Endothelial cell of umbilical vein (primary cell): ENCODE results near the gene TEX29. TPM values are rescaled to one million over a fixed set of nuclear protein-coding genes. Genes with fewer than 3 reads are reported as not detected.

Source experiments
- BruUV-seq: library from RNA; stranded (reverse); fragments of 400-500 nt; replicated peaks from 2 replicates; lab custom pipeline; 2021; lab: Mats Ljungman, UMichigan
- CTCF ChIA-PET: fragments of 300-600, 350-600 bp; sonication (Branson Sonifier 250); formaldehyde crosslinking; loops from one replicate; lab custom pipeline; 2021; ENCODE audit warnings: antibody characterized with exemption, inconsistent platforms; lab: Charles Lee
- POLR2A ChIA-PET: fragments of 300-600, 350-600 bp; sonication (Branson Sonifier 250); formaldehyde crosslinking; loops from one replicate; lab custom pipeline; 2021; ENCODE audit warnings: antibody characterized with exemption, inconsistent platforms; lab: Charles Lee
- DNase-seq: peaks from one replicate; pipeline ENCODE4 v3.0.0-alpha.2; 2011; ENCODE audit warnings: low read depth, low spot score
- FAIRE-seq: peaks from 2 replicates; lab custom pipeline; 2011; peaks lifted over from hg19 to GRCh38; lab: Jason Lieb, UNC
- H2AFZ ChIP-seq: 2 replicates; pipeline ENCODE4 v1.6.0; 2012; ENCODE audit warnings: low read depth, low read length, control low read depth, inconsistent platforms
- H3K27ac ChIP-seq: 2 replicates; pipeline ENCODE4 v1.5.1; 2011; ENCODE audit warnings: low read depth, mild to moderate bottlenecking, control low read depth, low read length, moderate library complexity; ENCODE audit not compliant: insufficient read depth
- H3K27me3 ChIP-seq, 2 experiments: 2 replicates each; pipeline versions ENCODE4 v1.6.0 to v1.6.1; 2011; ENCODE audit warnings: low read length in 2 of 2, mixed read lengths in 1 of 2; ENCODE audit not compliant: control insufficient read depth in 2 of 2, insufficient read depth in 2 of 2
- H3K36me3 ChIP-seq, 2 experiments: 2 replicates in 1 of 2; 3 replicates in 1 of 2; pipeline ENCODE4 v1.5.1; 2011; ENCODE audit warnings: low read length in 2 of 2, mild to moderate bottlenecking in 1 of 2, moderate library complexity in 1 of 2; ENCODE audit not compliant: control insufficient read depth in 2 of 2, insufficient read depth in 2 of 2; ENCODE audit errors: extremely low read depth in 1 of 2
- H3K4me1 ChIP-seq: 3 replicates; pipeline ENCODE4 v1.5.1; 2011; ENCODE audit warnings: mild to moderate bottlenecking, low read length; ENCODE audit not compliant: control insufficient read depth, insufficient read depth; ENCODE audit errors: extremely low read depth
- H3K4me2 ChIP-seq: 2 replicates; pipeline ENCODE4 v1.6.1; 2011; ENCODE audit warnings: low read length, control low read depth, mixed read lengths; ENCODE audit not compliant: insufficient read depth
- H3K4me3 ChIP-seq, 3 experiments: fragments of 200-600 bp in 1 of 3; sonication (generic), shearing (Covaris generic) in 1 of 3; replicated peaks in 1 of 3; 2 replicates each; pipeline ENCODE4 v1.5.1; 2011 to 2016; ENCODE audit warnings: control low read depth in 3 of 3, low read length in 3 of 3, mild to moderate bottlenecking in 2 of 3, inconsistent platforms in 1 of 3, low read depth in 1 of 3, moderate library complexity in 1 of 3; ENCODE audit not compliant: insufficient read depth in 1 of 3
- H3K79me2 ChIP-seq: 2 replicates; pipeline ENCODE4 v1.6.0; 2012; ENCODE audit warnings: low read length, inconsistent platforms; ENCODE audit not compliant: control insufficient read depth, insufficient read depth
- H3K9ac ChIP-seq: replicated peaks from 2 replicates; pipeline ENCODE3; 2011; ENCODE audit warnings: low read length, control low read depth; ENCODE audit not compliant: insufficient read depth; ENCODE audit errors: extremely low read depth
- H3K9me1 ChIP-seq: replicated peaks from 3 replicates; pipeline ENCODE4 v1.6.0; 2011; ENCODE audit warnings: mild to moderate bottlenecking, low read length; ENCODE audit not compliant: control insufficient read depth, insufficient read depth; ENCODE audit errors: extremely low read depth
- H3K9me3 ChIP-seq: replicated peaks from 2 replicates; pipeline ENCODE4 v1.5.1; 2012; ENCODE audit warnings: low read length, inconsistent platforms; ENCODE audit not compliant: control insufficient read depth, insufficient read depth
- H4K20me1 ChIP-seq: replicated peaks from 2 replicates; pipeline ENCODE3; 2011; ENCODE audit warnings: mild to moderate bottlenecking, low read length; ENCODE audit not compliant: control insufficient read depth, insufficient read depth; ENCODE audit errors: extremely low read depth
- CTCF ChIP-seq, 2 donors: IDR thresholded peaks; 1 replicate in 1 of 2; 2 replicates in 1 of 2; pipeline ENCODE4 v1.5.1; 2011; ENCODE audit warnings: low read length in 2 of 2, mild to moderate bottlenecking in 2 of 2, moderate library complexity in 2 of 2, control low read depth in 1 of 2, inconsistent platforms in 1 of 2, low read depth in 1 of 2; ENCODE audit not compliant: insufficient read depth in 1 of 2; ENCODE audit errors: extremely low read depth in 1 of 2
- EZH2 ChIP-seq: IDR thresholded peaks from 2 replicates; pipeline ENCODE4 v1.6.1; 2012; ENCODE audit warnings: borderline replicate concordance, low read depth, mild to moderate bottlenecking, moderate library complexity, low read length, inconsistent platforms; ENCODE audit not compliant: severe bottlenecking
- FOS ChIP-seq: IDR thresholded peaks from 2 replicates; pipeline ENCODE4 v1.6.1; 2011; ENCODE audit warnings: mild to moderate bottlenecking, low read length, moderate library complexity, borderline replicate concordance; ENCODE audit not compliant: insufficient read depth
- GATA2 ChIP-seq: IDR thresholded peaks from 2 replicates; pipeline ENCODE4 v1.7.0; 2011; ENCODE audit warnings: low read depth, mild to moderate bottlenecking, moderate library complexity, mixed read lengths, low read length; ENCODE audit not compliant: insufficient read length, insufficient read depth
- MAX ChIP-seq: IDR thresholded peaks from 2 replicates; pipeline ENCODE4 v1.6.1; 2011; ENCODE audit not compliant: insufficient read depth, insufficient read length
- MYC ChIP-seq: IDR thresholded peaks from one replicate; pipeline ENCODE4 v1.6.1; 2011; ENCODE audit warnings: mild to moderate bottlenecking, low read depth, low read length
- POLR2A ChIP-seq: IDR thresholded peaks from 2 replicates; pipeline ENCODE4 v1.6.1; 2012; ENCODE audit warnings: low read depth, mild to moderate bottlenecking, control low read depth, low read length
- POLR2AphosphoS5 ChIP-seq: IDR thresholded peaks from 2 replicates; pipeline ENCODE4 v1.6.1; 2012; ENCODE audit warnings: low read depth, mild to moderate bottlenecking, control low read depth, low read length, moderate library complexity; ENCODE audit not compliant: insufficient read depth
- dilution Hi-C: fragments of 300-500 bp; cut with MboI; formaldehyde crosslinking; loops from one replicate; pipeline ENCODE4 v1.15.0; 2019; ENCODE audit warnings: low sequenced_read_pairs; ENCODE audit not compliant: extremely low pct_ligation_motif_present
- intact Hi-C: fragments of 100-400 bp; cut with micrococcal nuclease; formaldehyde crosslinking; loops from one replicate; pipeline ENCODE4 v1.10.0; 2022
- polyA plus RNA-seq, 4 experiments: library from polyadenylated mRNA; depleted of rRNA in 3 of 4; stranded (reverse) in 3 of 4; unstranded in 1 of 4; fragments of >200 nt; gene quantifications; 2 replicates each; pipeline versions ENCODE4 v1.2.1 to v1.2.3, GENCODE V29; 2011 to 2012; ENCODE audit warnings: missing spikeins in 1 of 4
- total RNA-seq: library from RNA; stranded (reverse); gene quantifications from 2 replicates; pipeline ENCODE4 v1.2.3, GENCODE V29; 2021

TEX29 gene
- total and polyA plus RNA-seq, 2 donors (not counting 3 experiments of a cell fraction or from before 2014, with no cell fraction given): 0.44 TPM; not detected in 1

- intact Hi-C loops: no loop called here
- dilution Hi-C loops: no loop called here
- H3K4me2 ChIP-seq: no peak overlapping the region
- H3K79me2 ChIP-seq: no peaks in the 10 kb centered on the region
- no peak overlapping the region for H2AFZ ChIP-seq
- H4K20me1 ChIP-seq: peaks cover 5% of the 10 kb centered on the region
- H3K27ac ChIP-seq: no peak overlapping the region
- POLR2A ChIA-PET: no interaction called here
- FAIRE-seq: no peak
- peaks cover 4% of the 10 kb centered on the region for H3K4me1 ChIP-seq
- TF ChIP-seq CTCF (IDR thresholded peaks at IDR 0.05; ENCODE audit: extremely low read depth in 1 of 2, insufficient read depth in 1 of 2, low read depth in 1 of 2, low read length in 2 of 2): no peak
- TF ChIP-seq POLR2AphosphoS5: no peak
- TF ChIP-seq GATA2: no peak
- H3K9ac ChIP-seq: no peak overlapping the region
- DNase-seq: no peak
- H3K36me3 ChIP-seq: peaks cover 0 to 3% of the 10 kb centered on the region in 2 experiments
- H3K9me3 ChIP-seq: no peaks in the 10 kb centered on the region
- no TSS peak for BruUV-seq
- CTCF ChIA-PET: no interaction called here
- no peaks in the 10 kb centered on the region for H3K9me1 ChIP-seq
- no peak overlapping the region for H3K4me3 ChIP-seq
- no peaks in the 10 kb centered on the region for H3K27me3 ChIP-seq
Observed at GRCh38 chr13:111315347-111315995, 5.0 kb upstream of the TEX29 start.

DNA sequence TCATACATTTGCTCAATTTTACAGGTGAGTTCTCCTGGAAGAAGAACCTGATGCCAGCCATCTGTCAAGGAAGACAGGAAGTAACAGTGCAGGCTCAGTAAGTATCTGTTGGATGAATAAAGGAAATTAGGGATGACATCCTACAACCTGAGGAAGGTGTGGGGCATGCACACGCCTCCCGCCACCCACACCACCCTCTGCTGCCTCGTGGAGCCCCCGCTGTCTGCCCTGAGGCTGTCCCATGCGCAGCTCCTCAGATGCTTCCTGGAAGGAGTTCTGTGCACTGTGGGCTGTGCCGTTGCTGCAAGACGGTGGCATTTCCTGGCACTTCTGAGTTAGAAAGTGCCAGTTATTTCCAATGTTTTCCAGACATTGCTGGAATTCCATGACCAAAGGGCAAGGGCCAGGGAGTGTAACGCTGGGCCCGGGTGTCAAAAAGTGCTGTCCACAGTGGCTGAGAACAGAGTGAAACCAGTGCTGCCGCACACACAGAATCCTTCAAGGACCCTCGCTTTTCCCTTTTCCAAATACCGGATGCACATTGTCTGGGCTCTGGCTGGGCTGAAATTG lies 4.2 kb upstream of the TEX29 start:
- no TSS peak for BruUV-seq
- Histone ChIP-seq H3K9ac (no peak overlapping the region), H3K4me1 (peaks cover 4% of the 10 kb centered on the region), H3K27ac (no peak overlapping the region), H3K36me3 (peaks cover 0 to 3% of the 10 kb centered on the region in 2 experiments), H3K27me3 (no peaks in the 10 kb centered on the region), H3K9me1 (no peaks in the 10 kb centered on the region), H3K79me2 (no peaks in the 10 kb centered on the region), H3K4me3 (no peak overlapping the region), H3K9me3 (no peaks in the 10 kb centered on the region), H3K4me2 (no peak overlapping the region), H4K20me1 (peaks cover 3% of the 10 kb centered on the region), H2AFZ (no peak overlapping the region)
- ChIA-PET CTCF (no interaction called here), POLR2A (no interaction called here)
- peak; percentile 18 for FAIRE-seq
- dilution Hi-C loops: no loop called here
- no peak for TF ChIP-seq CTCF (IDR thresholded peaks at IDR 0.05; ENCODE audit: extremely low read depth in 1 of 2, insufficient read depth in 1 of 2, low read depth in 1 of 2, low read length in 2 of 2)
- no peak for TF ChIP-seq MAX
- TF ChIP-seq POLR2AphosphoS5: no peak
- TF ChIP-seq MYC: no peak
- no peak for TF ChIP-seq POLR2A
- no peak for TF ChIP-seq EZH2
- no peak for TF ChIP-seq FOS
- DNase-seq: peak; percentile 50
- intact Hi-C loops: no loop called here
